Gastroesophageal sphincter (tissue), 3 donors: ENCODE data around the gene OR51G1.

ENCODE experiments used
- CTCF ChIP-seq, 4 experiments: fragments of 200-600 bp in 2 of 4; fragments of 450-650 bp in 2 of 4; sonication (generic) in 1 of 4; IDR thresholded peaks; one replicate each; pipeline ENCODE4 v1.5.1; 2017 to 2019; ENCODE audit warnings: antibody characterized with exemption in 4 of 4, mild to moderate bottlenecking in 2 of 4, moderate library complexity in 2 of 4
- POLR2AphosphoS5 ChIP-seq: sonication (generic); formaldehyde crosslinking; IDR thresholded peaks from one replicate; pipeline ENCODE4 v1.6.1; 2017; ENCODE audit warnings: antibody characterized with exemption

GRCh38 chr11:4922304-4922703 is 1.8 kb downstream of the OR51G1 start:
- TF ChIP-seq CTCF (IDR thresholded peaks at IDR 0.05) (no peak), POLR2AphosphoS5 (no peak)
